ENCODE results near the gene C2.

DNA sequence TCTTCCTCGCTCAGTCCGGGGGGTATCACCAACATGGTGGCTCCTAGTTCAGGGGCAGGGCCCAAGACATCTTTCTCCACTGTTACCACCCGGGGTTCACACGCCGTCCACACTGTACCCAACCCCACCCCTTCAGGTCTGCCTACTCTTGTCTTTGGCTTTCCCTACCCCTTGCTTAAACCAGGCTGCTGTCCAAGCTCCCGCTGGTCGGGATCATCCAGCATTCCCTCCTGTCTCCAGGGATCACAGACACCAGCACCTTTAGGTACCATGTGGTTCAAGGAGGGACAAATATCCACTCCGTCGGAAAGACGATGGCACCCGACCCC lies 30.9 kb downstream of the C2 start:
- TF ChIP-seq POLR2AphosphoS5 (IDR thresholded peaks at IDR 0.05; ENCODE audit: insufficient read depth in 1 of 2, low read depth in 1 of 2) (no peak), POLR2A (IDR thresholded peaks at IDR 0.05) (no peak), CTCF (IDR thresholded peaks at IDR 0.05) (no peak)

Measured in vagina (tissue), 2 donors.